ENCODE data around the gene AMH.

DNA sequence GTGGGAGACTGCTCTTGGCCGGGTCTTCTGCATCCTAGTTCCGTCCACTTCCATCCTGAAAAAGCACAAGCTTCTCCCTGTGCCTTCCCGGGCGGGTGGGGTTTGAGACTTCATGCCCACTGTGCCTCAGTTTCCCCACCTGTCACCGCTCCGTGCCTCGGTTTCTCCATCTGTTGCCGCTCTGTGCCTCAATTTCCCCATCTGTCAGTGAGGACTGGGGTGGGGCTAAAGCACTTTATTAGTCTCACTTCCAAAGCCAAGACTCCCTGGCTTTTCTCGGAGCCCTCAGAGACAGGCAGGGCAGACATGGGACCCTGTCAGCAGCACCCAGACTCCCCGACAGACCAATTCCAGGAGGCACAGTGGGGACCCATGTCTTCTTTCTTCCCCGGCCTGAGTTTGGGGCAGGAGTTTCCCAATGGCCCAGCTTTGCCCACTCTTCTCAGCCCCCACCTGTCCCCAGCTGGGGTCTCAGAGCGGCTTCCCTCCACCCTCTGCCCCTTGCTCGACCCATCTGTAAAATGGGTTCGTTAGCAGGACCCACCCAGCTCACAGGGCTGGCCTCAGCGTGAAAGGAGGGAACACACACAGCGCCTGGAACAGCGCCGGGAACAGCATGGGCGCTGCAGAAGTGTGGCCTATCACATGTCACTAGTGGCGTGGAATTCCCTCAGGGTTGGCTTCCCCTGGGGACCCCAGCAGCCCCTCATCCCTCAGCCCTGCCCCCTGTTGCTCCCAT is 37.4 kb downstream of the AMH start:
- TF ChIP-seq EZH2phosphoT487 (IDR thresholded peaks at IDR 0.05; ENCODE audit: unreplicated experiment) (no peak), POLR2AphosphoS5 (IDR thresholded peaks at IDR 0.05; ENCODE audit: low read depth) (no peak), EZH2 (IDR thresholded peaks at IDR 0.05; ENCODE audit: low read depth, unreplicated experiment) (no peak), CREB1 (CRISPR knock-in tag; IDR thresholded peaks at IDR 0.05; ENCODE audit: low read depth) (no peak)
- TF ChIP-seq, protein P1, sequence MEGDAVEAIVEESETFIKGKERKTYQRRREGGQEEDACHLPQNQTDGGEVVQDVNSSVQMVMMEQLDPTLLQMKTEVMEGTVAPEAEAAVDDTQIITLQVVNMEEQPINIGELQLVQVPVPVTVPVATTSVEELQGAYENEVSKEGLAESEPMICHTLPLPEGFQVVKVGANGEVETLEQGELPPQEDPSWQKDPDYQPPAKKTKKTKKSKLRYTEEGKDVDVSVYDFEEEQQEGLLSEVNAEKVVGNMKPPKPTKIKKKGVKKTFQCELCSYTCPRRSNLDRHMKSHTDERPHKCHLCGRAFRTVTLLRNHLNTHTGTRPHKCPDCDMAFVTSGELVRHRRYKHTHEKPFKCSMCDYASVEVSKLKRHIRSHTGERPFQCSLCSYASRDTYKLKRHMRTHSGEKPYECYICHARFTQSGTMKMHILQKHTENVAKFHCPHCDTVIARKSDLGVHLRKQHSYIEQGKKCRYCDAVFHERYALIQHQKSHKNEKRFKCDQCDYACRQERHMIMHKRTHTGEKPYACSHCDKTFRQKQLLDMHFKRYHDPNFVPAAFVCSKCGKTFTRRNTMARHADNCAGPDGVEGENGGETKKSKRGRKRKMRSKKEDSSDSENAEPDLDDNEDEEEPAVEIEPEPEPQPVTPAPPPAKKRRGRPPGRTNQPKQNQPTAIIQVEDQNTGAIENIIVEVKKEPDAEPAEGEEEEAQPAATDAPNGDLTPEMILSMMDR (conservative IDR thresholded peaks at IDR 0.05; ENCODE audit: low read depth in 2 of 2): no peak
- TF ChIP-seq, protein P2, sequence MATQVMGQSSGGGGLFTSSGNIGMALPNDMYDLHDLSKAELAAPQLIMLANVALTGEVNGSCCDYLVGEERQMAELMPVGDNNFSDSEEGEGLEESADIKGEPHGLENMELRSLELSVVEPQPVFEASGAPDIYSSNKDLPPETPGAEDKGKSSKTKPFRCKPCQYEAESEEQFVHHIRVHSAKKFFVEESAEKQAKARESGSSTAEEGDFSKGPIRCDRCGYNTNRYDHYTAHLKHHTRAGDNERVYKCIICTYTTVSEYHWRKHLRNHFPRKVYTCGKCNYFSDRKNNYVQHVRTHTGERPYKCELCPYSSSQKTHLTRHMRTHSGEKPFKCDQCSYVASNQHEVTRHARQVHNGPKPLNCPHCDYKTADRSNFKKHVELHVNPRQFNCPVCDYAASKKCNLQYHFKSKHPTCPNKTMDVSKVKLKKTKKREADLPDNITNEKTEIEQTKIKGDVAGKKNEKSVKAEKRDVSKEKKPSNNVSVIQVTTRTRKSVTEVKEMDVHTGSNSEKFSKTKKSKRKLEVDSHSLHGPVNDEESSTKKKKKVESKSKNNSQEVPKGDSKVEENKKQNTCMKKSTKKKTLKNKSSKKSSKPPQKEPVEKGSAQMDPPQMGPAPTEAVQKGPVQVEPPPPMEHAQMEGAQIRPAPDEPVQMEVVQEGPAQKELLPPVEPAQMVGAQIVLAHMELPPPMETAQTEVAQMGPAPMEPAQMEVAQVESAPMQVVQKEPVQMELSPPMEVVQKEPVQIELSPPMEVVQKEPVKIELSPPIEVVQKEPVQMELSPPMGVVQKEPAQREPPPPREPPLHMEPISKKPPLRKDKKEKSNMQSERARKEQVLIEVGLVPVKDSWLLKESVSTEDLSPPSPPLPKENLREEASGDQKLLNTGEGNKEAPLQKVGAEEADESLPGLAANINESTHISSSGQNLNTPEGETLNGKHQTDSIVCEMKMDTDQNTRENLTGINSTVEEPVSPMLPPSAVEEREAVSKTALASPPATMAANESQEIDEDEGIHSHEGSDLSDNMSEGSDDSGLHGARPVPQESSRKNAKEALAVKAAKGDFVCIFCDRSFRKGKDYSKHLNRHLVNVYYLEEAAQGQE (IDR thresholded peaks at IDR 0.05; ENCODE audit: unreplicated experiment): no peak

Measured in GM23338 (cell line).